HG02571 (cell line): Measurements from ENCODE around the gene GABRB1.
A peak's percentile ranks its signal among the peaks of the same experiment; 100 is the strongest.
"Not testable (repeated sequence)": the region's sequence is repeated elsewhere in the genome, so short reads cannot be mapped to it uniquely, and the experiment has no call there.

Experiments used
- ATAC-seq: cut with Tn5 transposase; IDR thresholded peaks from one replicate; pipeline ENCODE4 v1.9.1; 2021; ENCODE audit warnings: mild to moderate bottlenecking, moderate library complexity; ENCODE audit not compliant: unreplicated experiment

Gene GABRB1

GRCh38 chr4:47378021-47378530, 346.7 kb downstream of the GABRB1 start:
- ATAC-seq, result not testable (repeated sequence)

- no peak for ATAC-seq
Observed at GRCh38 chr4:47381172-47381571, 349.8 kb downstream of the GABRB1 start.

GRCh38 chr4:47382846-47383360, 351.5 kb downstream of the GABRB1 start:
- no peak for ATAC-seq

- ATAC-seq, result no peak
Observed at GRCh38 chr4:47383829-47384427, 352.6 kb downstream of the GABRB1 start.

- ATAC-seq, result no peak
Observed at GRCh38 chr4:47386146-47386545, 354.8 kb downstream of the GABRB1 start.

- ATAC-seq, result no peak
Observed at GRCh38 chr4:47386561-47387235, 355.3 kb downstream of the GABRB1 start.

- no peak for ATAC-seq
Observed at GRCh38 chr4:47390428-47391125, 359.2 kb downstream of the GABRB1 start.

- ATAC-seq, result no peak
Observed at GRCh38 chr4:47391256-47391655, 359.9 kb downstream of the GABRB1 start.

- ATAC-seq, result no peak
Observed at GRCh38 chr4:47406408-47406807, 375.0 kb downstream of the GABRB1 start.

- no peak for ATAC-seq
Observed at GRCh38 chr4:47410271-47410670, 378.9 kb downstream of the GABRB1 start.

GRCh38 chr4:47413521-47413920, 382.2 kb downstream of the GABRB1 start:
- no peak for ATAC-seq

GRCh38 chr4:47415719-47416118, 384.4 kb downstream of the GABRB1 start:
- no peak for ATAC-seq

GRCh38 chr4:47418147-47418546, 386.8 kb downstream of the GABRB1 start:
- no peak for ATAC-seq

- no peak for ATAC-seq
Observed at GRCh38 chr4:47419296-47419695, 387.9 kb downstream of the GABRB1 start.

GRCh38 chr4:47425628-47426027, 394.3 kb downstream of the GABRB1 start:
- no peak for ATAC-seq

GRCh38 chr4:47427935-47428334, 396.6 kb downstream of the GABRB1 start:
- ATAC-seq, result no peak

GRCh38 chr4:47432749-47433148, 401.4 kb downstream of the GABRB1 start:
- ATAC-seq, result no peak

- ATAC-seq, result no peak
Observed at GRCh38 chr4:47434931-47435330, 403.6 kb downstream of the GABRB1 start.

GRCh38 chr4:47442980-47443379, 411.6 kb downstream of the GABRB1 start:
- no peak for ATAC-seq

GRCh38 chr4:47444031-47444430, 412.7 kb downstream of the GABRB1 start:
- no peak for ATAC-seq

GRCh38 chr4:47451657-47452056, 420.3 kb downstream of the GABRB1 start:
- no peak for ATAC-seq

- peak; percentile 35 for ATAC-seq
Observed at GRCh38 chr4:47462799-47463234, 431.4 kb downstream of the GABRB1 start.
